Stomach (tissue), 4 donors: ENCODE results near the gene ARHGAP15.

ENCODE experiments used
- EP300 ChIP-seq: sonication (generic); formaldehyde crosslinking; IDR thresholded peaks from one replicate; pipeline ENCODE4 v1.6.1; 2017; ENCODE audit warnings: antibody characterized with exemption
- POLR2AphosphoS5 ChIP-seq, 3 donors: sonication (generic); formaldehyde crosslinking; IDR thresholded peaks; one replicate each; pipeline ENCODE4 v1.6.1; 2016; ENCODE audit warnings: antibody characterized with exemption in 3 of 3
- TF ChIP-seq, protein P1 (sequence below), 7 experiments: fragments of 450-650 bp in 4 of 7; fragments of 200-600 bp in 3 of 7; sonication (generic) in 3 of 7; IDR thresholded peaks; one replicate each; pipeline ENCODE4 v1.5.1; 2016 to 2019; ENCODE audit warnings: antibody characterized with exemption in 7 of 7, control low read depth in 2 of 7, mild to moderate bottlenecking in 1 of 7

DNA sequence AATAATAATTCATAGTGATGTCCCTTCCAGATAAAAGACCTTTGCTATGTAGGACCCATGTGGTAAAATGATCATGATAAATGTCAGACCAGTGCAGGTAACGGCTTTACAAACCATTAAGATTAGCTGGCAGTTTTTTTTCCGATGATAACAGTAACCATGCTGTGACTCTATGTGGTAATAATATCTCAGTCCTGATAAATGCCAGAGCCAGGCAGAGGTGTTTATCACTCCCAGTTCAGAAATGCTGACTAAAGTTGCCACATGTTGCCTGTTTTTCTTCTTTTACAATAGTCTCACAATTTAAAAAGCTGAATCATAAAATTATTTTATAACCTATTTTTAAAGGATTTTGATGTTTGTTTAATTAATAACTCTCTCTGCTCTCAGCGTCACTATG is 565.1 kb downstream of the ARHGAP15 start:
- TF ChIP-seq, protein P1, sequence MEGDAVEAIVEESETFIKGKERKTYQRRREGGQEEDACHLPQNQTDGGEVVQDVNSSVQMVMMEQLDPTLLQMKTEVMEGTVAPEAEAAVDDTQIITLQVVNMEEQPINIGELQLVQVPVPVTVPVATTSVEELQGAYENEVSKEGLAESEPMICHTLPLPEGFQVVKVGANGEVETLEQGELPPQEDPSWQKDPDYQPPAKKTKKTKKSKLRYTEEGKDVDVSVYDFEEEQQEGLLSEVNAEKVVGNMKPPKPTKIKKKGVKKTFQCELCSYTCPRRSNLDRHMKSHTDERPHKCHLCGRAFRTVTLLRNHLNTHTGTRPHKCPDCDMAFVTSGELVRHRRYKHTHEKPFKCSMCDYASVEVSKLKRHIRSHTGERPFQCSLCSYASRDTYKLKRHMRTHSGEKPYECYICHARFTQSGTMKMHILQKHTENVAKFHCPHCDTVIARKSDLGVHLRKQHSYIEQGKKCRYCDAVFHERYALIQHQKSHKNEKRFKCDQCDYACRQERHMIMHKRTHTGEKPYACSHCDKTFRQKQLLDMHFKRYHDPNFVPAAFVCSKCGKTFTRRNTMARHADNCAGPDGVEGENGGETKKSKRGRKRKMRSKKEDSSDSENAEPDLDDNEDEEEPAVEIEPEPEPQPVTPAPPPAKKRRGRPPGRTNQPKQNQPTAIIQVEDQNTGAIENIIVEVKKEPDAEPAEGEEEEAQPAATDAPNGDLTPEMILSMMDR (IDR thresholded peaks at IDR 0.05) = no peak
- TF ChIP-seq POLR2AphosphoS5 (IDR thresholded peaks at IDR 0.05) (no peak), EP300 (no peak)
